Tibial nerve (tissue), 4 donors: ENCODE data around the gene MOGAT1. TPM values are rescaled to one million over a fixed set of nuclear protein-coding genes. Genes with fewer than 3 reads are reported as not detected.

Experiments
- DNase-seq, 2 donors: peaks; one replicate each; pipeline ENCODE4 v3.0.0-alpha.2; 2019; ENCODE audit warnings: low spot score in 2 of 2
- H3K27ac ChIP-seq, 4 donors: fragments of 200-600 bp; sonication (generic) in 3 of 4; one replicate each; pipeline ENCODE4 v1.5.1; 2017 to 2019; ENCODE audit warnings: mild to moderate bottlenecking in 1 of 4
- H3K27me3 ChIP-seq, 2 donors: fragments of 200-600 bp; sonication (generic) in 1 of 2; one replicate each; pipeline versions ENCODE4 v1.5.1 to v1.6.0; 2017 to 2019
- H3K36me3 ChIP-seq, 3 donors: fragments of 200-600 bp; sonication (generic); one replicate each; pipeline ENCODE4 v1.5.1; 2018 to 2019
- H3K4me1 ChIP-seq, 4 donors: fragments of 200-600 bp; sonication (generic) in 3 of 4; one replicate each; pipeline ENCODE4 v1.5.1; 2017 to 2019
- H3K4me3 ChIP-seq, 4 donors: fragments of 200-600 bp; sonication (generic) in 3 of 4; one replicate each; pipeline ENCODE4 v1.5.1; 2017 to 2019; ENCODE audit warnings: mild to moderate bottlenecking in 1 of 4, moderate library complexity in 1 of 4
- H3K9me3 ChIP-seq, 4 donors: fragments of 200-600 bp; sonication (generic) in 3 of 4; one replicate each; pipeline ENCODE4 v1.5.1; 2017 to 2019
- EP300 ChIP-seq, 2 donors: sonication (generic); formaldehyde crosslinking; IDR thresholded peaks; one replicate each; pipeline ENCODE4 v1.6.1; 2017; ENCODE audit warnings: antibody characterized with exemption in 2 of 2, mild to moderate bottlenecking in 1 of 2
- POLR2A ChIP-seq, 2 donors: fragments of 450-650 bp; IDR thresholded peaks; one replicate each; pipeline ENCODE4 v1.6.1; 2017; ENCODE audit warnings: antibody characterized with exemption in 2 of 2, mild to moderate bottlenecking in 2 of 2, moderate library complexity in 2 of 2
- WGBS, 2 donors: methylation state at CpG; one replicate each; pipeline ENCODE4 v1.1.5; 2018; 5-methylcytosine and 5-hydroxymethylcytosine counted together
- total RNA-seq, 4 donors: library from RNA; depleted of rRNA; stranded (reverse); fragments of >200 nt; gene quantifications; one replicate each; pipeline ENCODE4 v1.1.0, GENCODE V29; 2016
- TF ChIP-seq, protein P1 (sequence below), 5 experiments: fragments of 200-600 bp in 3 of 5; fragments of 450-650 bp in 2 of 5; sonication (generic) in 3 of 5; IDR thresholded peaks; one replicate each; pipeline ENCODE4 v1.5.1; 2016 to 2019; ENCODE audit warnings: antibody characterized with exemption in 5 of 5, mild to moderate bottlenecking in 3 of 5, moderate library complexity in 2 of 5

Gene MOGAT1
- total RNA-seq, 4 donors from 2014 or later, result not detected

DNA sequence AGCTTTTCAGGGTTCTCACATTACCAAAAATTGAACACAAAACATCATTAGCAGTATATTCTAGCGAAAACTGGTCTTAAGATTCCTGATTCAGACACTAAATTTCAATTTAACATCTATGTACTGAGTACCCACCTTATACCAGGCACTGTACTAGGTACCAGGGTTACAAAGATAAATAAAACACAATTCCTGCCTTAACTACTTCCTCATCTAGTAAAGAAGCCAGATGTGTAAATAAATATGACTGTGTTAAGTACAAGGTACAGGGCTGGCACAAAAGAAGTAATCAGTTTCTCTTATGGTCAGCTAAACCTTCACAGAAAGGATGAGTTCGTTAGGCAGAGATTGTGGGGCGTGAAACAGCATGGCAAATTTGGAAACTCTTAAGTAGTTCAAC is 21.7 kb upstream of the MOGAT1 start:
- Histone ChIP-seq H3K4me1 (peaks cover 0 to 26% (median 17%) of the 10 kb centered on the region in 4 donors), H3K27me3 (no peaks in the 10 kb centered on the region), H3K9me3 (no peaks in the 10 kb centered on the region), H3K4me3 (no peak overlapping the region), H3K27ac (no peak overlapping the region), H3K36me3 (peaks cover 0 to 33% (median 0%) of the 10 kb centered on the region in 3 donors)
- WGBS, 2 donors, result 93 to 97% methylated on average over 3 of the region's 3 CpGs
- TF ChIP-seq EP300 (IDR thresholded peaks at IDR 0.05), result no peak
- TF ChIP-seq, protein P1, sequence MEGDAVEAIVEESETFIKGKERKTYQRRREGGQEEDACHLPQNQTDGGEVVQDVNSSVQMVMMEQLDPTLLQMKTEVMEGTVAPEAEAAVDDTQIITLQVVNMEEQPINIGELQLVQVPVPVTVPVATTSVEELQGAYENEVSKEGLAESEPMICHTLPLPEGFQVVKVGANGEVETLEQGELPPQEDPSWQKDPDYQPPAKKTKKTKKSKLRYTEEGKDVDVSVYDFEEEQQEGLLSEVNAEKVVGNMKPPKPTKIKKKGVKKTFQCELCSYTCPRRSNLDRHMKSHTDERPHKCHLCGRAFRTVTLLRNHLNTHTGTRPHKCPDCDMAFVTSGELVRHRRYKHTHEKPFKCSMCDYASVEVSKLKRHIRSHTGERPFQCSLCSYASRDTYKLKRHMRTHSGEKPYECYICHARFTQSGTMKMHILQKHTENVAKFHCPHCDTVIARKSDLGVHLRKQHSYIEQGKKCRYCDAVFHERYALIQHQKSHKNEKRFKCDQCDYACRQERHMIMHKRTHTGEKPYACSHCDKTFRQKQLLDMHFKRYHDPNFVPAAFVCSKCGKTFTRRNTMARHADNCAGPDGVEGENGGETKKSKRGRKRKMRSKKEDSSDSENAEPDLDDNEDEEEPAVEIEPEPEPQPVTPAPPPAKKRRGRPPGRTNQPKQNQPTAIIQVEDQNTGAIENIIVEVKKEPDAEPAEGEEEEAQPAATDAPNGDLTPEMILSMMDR (IDR thresholded peaks at IDR 0.05), result no peak
- TF ChIP-seq POLR2A (IDR thresholded peaks at IDR 0.05), result no peak
- DNase-seq, result no peak

DNA sequence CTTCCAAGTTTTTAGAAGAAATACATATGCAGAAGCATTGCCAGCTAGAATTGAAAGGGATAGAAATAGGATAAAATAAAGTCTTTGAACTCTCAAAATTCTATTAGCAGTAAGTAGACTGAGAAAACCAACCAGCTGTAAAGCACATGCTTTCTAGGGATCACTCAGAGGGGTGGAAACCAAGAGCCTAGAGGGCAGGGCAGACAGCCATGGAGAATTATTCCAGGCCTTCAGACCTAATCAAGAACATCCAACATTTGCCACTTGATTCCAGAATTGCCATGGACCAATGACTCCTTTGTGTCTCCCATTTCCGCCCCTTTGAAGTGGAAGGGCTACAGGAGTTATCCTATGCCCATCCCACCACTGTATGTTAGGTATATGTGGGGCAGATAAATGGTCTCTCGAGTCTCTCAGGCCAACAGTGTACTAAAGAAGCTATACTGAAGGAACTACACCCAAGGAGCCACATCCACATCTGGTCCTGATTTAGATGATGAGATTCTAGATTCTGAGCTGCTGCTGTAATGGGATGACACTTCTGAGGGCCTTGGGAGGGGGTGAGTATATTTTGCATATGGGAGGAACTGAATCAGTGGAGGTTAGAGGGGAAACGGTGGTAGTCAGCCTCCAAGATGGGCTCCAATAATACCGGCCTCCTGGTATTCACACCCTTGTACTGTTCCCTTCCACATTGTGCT is 19.6 kb upstream of the MOGAT1 start:
- DNase-seq, result no peak
- Histone ChIP-seq H3K27me3 (no peaks in the 10 kb centered on the region), H3K4me1 (peaks cover 0 to 36% (median 24%) of the 10 kb centered on the region in 4 donors), H3K36me3 (peaks cover 0 to 20% (median 0%) of the 10 kb centered on the region in 3 donors), H3K9me3 (no peaks in the 10 kb centered on the region), H3K27ac (no peak overlapping the region), H3K4me3 (no peak overlapping the region)
- whole genome bisulfite sequencing, 2 donors, result 84 to 86% methylated on average over 4 of the region's 4 CpGs
- no peak for TF ChIP-seq EP300 (IDR thresholded peaks at IDR 0.05)
- TF ChIP-seq, protein P1 (IDR thresholded peaks at IDR 0.05), result no peak
- no peak for TF ChIP-seq POLR2A (IDR thresholded peaks at IDR 0.05)

DNA sequence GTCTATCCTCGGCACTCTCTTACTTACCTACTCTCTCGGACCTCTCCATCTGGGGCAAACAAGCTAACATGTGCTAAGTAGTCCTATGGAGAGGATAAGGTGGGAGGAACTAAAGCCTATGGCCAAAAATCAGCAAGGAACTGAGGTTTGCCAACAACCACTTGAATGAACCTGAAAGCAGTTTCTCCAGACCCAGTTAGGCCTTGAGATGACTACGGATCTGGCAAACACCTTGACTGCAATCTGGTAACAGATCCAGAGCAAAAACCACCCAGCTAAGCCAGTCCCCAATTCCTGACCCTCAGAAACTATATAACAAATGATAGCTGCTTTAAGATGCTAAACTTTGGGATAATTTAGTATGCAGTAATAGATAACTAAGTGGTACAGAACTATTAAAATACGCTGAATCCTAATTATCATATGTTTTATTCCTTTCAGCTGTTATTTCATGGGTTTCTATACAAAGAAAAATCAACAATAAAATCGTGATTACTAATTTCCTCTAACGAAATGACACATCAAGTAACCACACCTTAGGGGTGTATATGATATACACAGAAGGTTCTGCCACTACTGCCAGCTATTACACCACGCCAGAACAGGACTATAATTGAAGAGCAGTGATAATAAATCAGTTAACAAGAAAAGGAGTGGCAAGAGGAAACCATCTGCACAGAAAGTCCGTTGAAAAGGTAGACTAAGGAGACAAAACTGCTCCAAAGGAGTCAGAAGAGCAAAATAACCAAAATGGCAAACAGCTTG is 18.8 kb upstream of the MOGAT1 start:
- WGBS, 2 donors, result 75 to 76% methylated on average over 8 of the region's 8 CpGs
- TF ChIP-seq POLR2A (IDR thresholded peaks at IDR 0.05) (no peak), EP300 (IDR thresholded peaks at IDR 0.05) (no peak)
- TF ChIP-seq, protein P1 (IDR thresholded peaks at IDR 0.05), result no peak
- Histone ChIP-seq H3K27ac (no peak overlapping the region), H3K9me3 (no peaks in the 10 kb centered on the region), H3K4me1 (peaks cover 0 to 39% (median 25%) of the 10 kb centered on the region in 4 donors), H3K27me3 (no peaks in the 10 kb centered on the region), H3K36me3 (peaks cover 0 to 12% (median 0%) of the 10 kb centered on the region in 3 donors), H3K4me3 (no peak overlapping the region)
- no peak for DNase-seq

DNA sequence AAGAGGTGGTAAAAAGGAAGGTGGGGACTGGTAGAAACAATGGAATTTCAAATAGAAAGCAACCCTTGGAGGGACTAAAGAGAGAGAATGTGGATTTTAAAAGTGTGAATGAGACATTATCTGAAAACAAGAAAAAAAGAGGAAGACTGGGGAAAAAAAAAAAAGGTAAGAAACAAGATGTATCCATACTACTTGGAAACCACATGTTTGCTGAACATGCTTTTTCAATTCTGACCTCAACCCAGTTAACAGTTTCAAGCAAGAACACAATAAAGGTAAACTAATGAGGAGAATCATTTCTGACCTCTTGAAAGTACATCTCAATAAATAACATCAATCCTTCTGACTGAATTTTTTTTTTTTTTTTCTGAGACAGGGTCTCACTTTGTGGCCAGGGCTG is 18.2 kb upstream of the MOGAT1 start:
- H3K36me3 ChIP-seq, result peaks cover 0 to 6% (median 0%) of the 10 kb centered on the region in 3 donors
- TF ChIP-seq POLR2A (IDR thresholded peaks at IDR 0.05) (no peak), EP300 (IDR thresholded peaks at IDR 0.05) (no peak)
- TF ChIP-seq, protein P1 (IDR thresholded peaks at IDR 0.05), result no peak

More for the DNA sequence above, 18.2 kb upstream of the MOGAT1 start:
- DNase-seq, result no peak
- Histone ChIP-seq H3K4me1 (peaks cover 0 to 39% (median 25%) of the 10 kb centered on the region in 4 donors), H3K4me3 (no peak overlapping the region), H3K9me3 (no peaks in the 10 kb centered on the region), H3K27ac (no peak overlapping the region), H3K27me3 (no peaks in the 10 kb centered on the region)
